Duodenal mucosa (tissue), 2 donors: ENCODE measurements around the gene B3GLCT.

Experiments
- H3K27ac ChIP-seq: one replicate; pipeline ENCODE4 v1.7.0; 2013; ENCODE audit warnings: low read depth, low read length
- H3K27me3 ChIP-seq, 2 donors: one replicate each; pipeline ENCODE4 v1.7.0; 2013; ENCODE audit warnings: low read length in 2 of 2, control low read depth in 1 of 2; ENCODE audit not compliant: insufficient read depth in 2 of 2, control insufficient read depth in 1 of 2
- H3K36me3 ChIP-seq, 2 donors: one replicate each; pipeline ENCODE4 v1.7.0; 2013; ENCODE audit warnings: low read length in 2 of 2, control low read depth in 1 of 2; ENCODE audit not compliant: insufficient read depth in 2 of 2, control insufficient read depth in 1 of 2
- H3K4me1 ChIP-seq, 2 donors: one replicate each; pipeline ENCODE4 v1.7.0; 2013; ENCODE audit warnings: low read length in 2 of 2, control low read depth in 1 of 2; ENCODE audit not compliant: insufficient read depth in 2 of 2, control insufficient read depth in 1 of 2
- H3K4me3 ChIP-seq, 2 donors: one replicate each; pipeline ENCODE4 v1.7.0; 2013; ENCODE audit warnings: low read length in 2 of 2, low read depth in 1 of 2
- H3K9ac ChIP-seq, 2 donors: one replicate each; pipeline ENCODE4 v1.7.0; 2013; ENCODE audit warnings: low read length in 2 of 2, low read depth in 1 of 2
- H3K9me3 ChIP-seq, 2 donors: one replicate each; pipeline ENCODE4 v1.7.0; 2013; ENCODE audit warnings: low read length in 2 of 2, control low read depth in 1 of 2; ENCODE audit not compliant: control insufficient read depth in 1 of 2

Gene B3GLCT

DNA sequence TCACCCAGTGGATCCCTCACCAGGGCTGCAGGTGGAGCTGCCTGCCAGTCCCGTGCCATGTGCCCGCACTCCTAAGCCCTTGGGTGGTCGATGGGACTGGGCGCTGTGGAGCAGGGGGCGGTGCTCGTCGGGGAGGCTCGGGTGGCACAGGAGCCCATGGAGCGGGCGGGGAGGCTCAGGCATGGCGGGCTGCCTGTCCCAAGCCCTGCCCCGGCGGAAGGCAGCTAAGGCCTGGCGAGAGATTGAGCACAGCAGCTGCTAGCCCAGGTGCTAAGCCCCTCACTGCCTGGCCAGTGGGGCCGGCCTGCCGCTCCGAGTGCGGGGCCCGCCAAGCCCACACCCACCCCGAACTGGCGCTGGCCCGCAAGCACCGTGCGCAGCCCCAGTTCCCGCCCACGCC is 16.8 kb upstream of the B3GLCT start:
- Histone ChIP-seq H3K27ac (no peak overlapping the region), H3K27me3 (no peaks in the 10 kb centered on the region), H3K4me3 (no peak overlapping the region), H3K9me3 (no peaks in the 10 kb centered on the region), H3K36me3 (no peaks in the 10 kb centered on the region), H3K4me1 (no peaks in the 10 kb centered on the region), H3K9ac (no peak overlapping the region)

DNA sequence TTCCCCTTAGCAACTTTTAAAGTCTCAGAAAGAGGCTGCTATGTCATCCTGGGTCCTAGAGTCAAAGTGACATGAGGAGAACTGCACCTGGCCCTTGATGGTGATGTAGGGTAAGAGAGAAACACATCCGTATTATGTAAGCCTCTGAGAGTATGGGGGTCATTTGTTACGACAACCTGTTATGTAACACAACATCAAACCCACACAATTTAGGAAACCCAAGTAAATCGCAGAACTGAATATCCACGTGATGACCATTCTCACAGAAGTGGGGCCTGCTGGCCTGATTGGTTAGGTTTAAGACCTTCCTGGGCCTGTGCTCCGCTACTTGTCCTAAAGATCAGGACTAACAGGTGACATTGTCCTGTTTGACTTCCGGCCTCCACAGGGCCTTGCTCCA is 15.3 kb upstream of the B3GLCT start:
- Histone ChIP-seq H3K4me3 (no peak overlapping the region), H3K27me3 (no peaks in the 10 kb centered on the region), H3K36me3 (no peaks in the 10 kb centered on the region), H3K4me1 (no peaks in the 10 kb centered on the region), H3K9ac (no peak overlapping the region), H3K27ac (no peak overlapping the region), H3K9me3 (no peaks in the 10 kb centered on the region)

DNA sequence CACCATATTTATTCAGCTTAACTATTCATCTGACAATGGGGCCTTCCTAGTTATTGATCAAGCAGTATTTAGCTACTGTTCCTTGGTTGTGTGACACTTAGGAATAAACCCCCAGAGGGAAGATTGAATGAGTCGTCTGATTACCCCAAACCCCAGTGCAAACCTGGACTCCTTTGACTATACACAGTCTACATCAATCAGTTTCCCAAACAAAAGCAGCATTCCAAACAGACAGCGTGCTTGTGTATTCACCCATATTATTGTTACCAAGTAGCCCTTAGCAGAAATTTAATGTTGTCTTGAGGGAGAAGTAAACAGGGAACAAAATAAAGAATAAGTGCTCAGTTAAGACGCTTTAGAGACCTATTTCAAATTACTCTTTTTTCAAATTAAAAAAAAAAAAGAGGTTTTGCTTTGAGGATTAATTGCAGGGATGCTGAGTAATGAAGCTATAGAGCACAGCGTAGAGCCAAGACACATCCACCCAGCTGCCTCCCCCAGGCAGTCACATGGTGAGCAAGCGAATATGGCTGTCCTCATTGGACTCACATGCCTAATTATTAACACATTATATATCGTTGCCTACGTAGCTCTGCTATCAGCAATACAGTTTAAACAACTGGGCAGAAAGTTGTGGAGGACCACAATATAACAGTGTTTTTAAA is 14.7 kb upstream of the B3GLCT start:
- H3K36me3 ChIP-seq, result no peaks in the 10 kb centered on the region
- H3K9me3 ChIP-seq, result no peaks in the 10 kb centered on the region
- no peak overlapping the region for H3K27ac ChIP-seq
- H3K4me3 ChIP-seq, result no peak overlapping the region
- no peaks in the 10 kb centered on the region for H3K4me1 ChIP-seq
- no peaks in the 10 kb centered on the region for H3K27me3 ChIP-seq
- no peak overlapping the region for H3K9ac ChIP-seq

DNA sequence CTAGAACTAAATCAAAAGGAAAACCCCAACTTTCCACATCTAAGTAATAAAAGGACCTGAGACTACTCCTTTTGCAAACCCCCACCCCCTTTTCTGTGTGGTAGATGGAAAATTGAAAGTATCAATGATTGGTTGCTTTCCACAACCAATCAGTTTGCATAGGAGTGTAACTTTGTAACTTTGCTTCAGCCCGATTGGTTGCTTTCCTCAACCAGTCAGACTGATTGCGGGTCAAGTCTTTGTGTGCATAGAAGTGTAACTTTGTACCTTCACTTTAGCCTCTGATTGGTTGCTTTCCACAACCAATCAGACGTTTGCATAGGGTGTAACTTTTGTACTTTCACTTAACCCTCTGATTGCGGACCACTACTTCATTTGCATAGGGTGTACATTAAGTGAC is 8.0 kb upstream of the B3GLCT start:
- Histone ChIP-seq H3K4me3 (no peak overlapping the region), H3K27ac (no peak overlapping the region)

DNA sequence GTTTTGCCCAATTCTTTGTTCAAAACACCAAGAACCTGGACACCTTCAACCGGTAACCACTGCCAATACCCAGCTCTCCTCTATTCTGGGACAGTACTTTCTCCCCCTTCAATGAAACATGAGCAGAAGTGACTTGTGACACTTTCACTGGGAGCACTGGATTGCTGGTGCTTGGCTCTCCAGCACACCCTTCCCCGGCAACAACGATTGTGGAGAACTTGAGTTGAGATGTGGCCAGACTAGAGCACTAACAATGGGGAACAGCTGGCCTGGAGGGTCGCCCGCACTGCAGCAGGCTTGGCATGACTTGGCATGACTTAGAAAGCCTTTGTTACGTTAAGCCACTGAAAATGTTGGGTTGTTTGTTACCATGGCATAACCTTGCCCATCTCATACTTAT is 7.5 kb upstream of the B3GLCT start:
- Histone ChIP-seq H3K9ac (no peak overlapping the region), H3K36me3 (no peaks in the 10 kb centered on the region), H3K9me3 (no peaks in the 10 kb centered on the region), H3K4me3 (no peak overlapping the region), H3K4me1 (no peaks in the 10 kb centered on the region), H3K27ac (no peak overlapping the region), H3K27me3 (no peaks in the 10 kb centered on the region)

More for the DNA sequence above, 8.0 kb upstream of the B3GLCT start:
- Histone ChIP-seq H3K36me3 (no peaks in the 10 kb centered on the region), H3K27me3 (no peaks in the 10 kb centered on the region), H3K9me3 (no peaks in the 10 kb centered on the region), H3K9ac (no peak overlapping the region), H3K4me1 (no peaks in the 10 kb centered on the region)

DNA sequence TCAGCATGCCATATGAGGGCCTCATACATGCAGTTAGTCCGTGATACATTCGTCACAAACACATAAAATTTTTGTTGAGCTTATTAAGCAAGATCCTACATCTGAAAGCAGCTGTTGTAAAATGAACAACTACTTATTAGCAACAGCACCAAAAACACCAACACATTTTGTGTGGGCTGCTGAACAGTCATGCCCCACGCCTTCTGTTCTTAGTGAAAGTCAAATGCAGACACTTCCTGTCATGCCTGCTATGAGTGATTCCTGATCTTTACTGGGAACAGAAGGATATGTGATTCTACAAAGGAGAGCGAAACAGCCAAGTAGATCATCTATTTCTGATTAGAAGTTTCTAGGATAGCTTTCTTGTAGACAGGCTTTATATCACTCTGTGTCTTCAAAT is 4.2 kb upstream of the B3GLCT start:
- no peaks in the 10 kb centered on the region for H3K36me3 ChIP-seq
- peaks cover 0 to 4% of the 10 kb centered on the region in 2 donors for H3K4me1 ChIP-seq
- H3K27me3 ChIP-seq, result no peaks in the 10 kb centered on the region
- no peak overlapping the region for H3K4me3 ChIP-seq
- H3K9me3 ChIP-seq, result no peaks in the 10 kb centered on the region
- no peak overlapping the region for H3K27ac ChIP-seq
- no peak overlapping the region for H3K9ac ChIP-seq

DNA sequence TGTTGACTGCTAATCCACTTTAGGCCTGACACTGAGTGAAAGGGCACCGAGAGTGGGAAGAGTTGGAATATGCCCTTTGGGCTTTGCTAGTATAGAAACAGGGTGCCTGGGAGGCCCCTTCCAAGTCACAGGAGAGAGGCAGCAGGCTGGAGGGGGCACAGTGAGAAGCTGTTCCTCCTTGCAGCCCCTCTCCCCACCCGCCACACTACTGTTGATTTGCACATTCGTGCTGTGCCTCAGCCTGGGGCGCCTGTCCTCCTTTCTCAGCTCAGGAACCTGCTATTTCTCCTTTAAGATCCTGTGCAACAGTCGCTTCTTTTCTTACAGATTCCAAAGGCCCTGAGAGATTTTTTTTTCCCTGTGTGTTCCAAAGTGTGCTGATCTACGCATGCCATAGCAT is 2.8 kb upstream of the B3GLCT start:
- Histone ChIP-seq H3K9me3 (no peaks in the 10 kb centered on the region), H3K36me3 (no peaks in the 10 kb centered on the region), H3K9ac (no peak overlapping the region), H3K4me1 (peaks cover 6 to 14% of the 10 kb centered on the region in 2 donors), H3K27ac (no peak overlapping the region), H3K27me3 (no peaks in the 10 kb centered on the region), H3K4me3 (no peak overlapping the region)

DNA sequence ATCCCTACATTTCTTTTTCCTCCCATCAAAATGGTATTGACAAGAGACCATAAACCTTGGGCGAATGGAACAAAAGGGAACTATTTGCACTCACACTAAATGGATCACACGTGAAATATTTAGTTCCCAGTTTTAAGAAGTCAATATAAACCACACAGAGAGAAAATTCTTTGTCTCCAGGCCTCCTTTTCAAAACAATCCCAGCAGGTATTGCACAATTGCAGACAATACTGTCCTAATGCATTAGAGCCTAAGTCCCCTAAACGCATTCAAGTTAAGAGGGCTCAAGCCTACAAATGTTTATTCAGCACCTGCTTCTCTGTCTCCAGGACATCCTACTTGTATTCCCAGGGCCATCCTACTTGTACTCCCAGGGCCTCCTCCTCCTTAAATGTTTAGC is 1.3 kb upstream of the B3GLCT start:
- Histone ChIP-seq H3K36me3 (no peaks in the 10 kb centered on the region), H3K9me3 (no peaks in the 10 kb centered on the region), H3K4me1 (peaks cover 6 to 14% of the 10 kb centered on the region in 2 donors), H3K27ac (no peak overlapping the region), H3K27me3 (no peaks in the 10 kb centered on the region), H3K4me3 (no peak overlapping the region), H3K9ac (no peak overlapping the region)

DNA sequence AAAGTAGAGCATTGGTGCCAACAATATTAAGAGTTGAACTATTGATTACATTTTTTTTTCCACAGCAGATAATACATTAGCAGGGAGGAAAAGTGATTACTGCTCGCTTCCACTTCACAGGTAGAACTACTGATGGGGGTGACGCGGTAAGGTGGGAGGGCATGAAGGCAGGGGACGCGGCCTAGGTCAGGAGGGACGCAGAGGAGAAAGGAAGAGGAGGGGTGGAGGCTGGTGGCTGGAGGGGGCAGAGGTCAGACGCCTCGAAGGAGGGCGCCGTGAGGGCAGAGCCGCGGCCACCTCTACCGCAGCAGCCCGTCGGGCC is 287 bp upstream of the B3GLCT start:
- Histone ChIP-seq H3K9ac (peak overlapping the region in 1 of 2 donors; percentile 69), H3K27ac (no peak overlapping the region)

DNA sequence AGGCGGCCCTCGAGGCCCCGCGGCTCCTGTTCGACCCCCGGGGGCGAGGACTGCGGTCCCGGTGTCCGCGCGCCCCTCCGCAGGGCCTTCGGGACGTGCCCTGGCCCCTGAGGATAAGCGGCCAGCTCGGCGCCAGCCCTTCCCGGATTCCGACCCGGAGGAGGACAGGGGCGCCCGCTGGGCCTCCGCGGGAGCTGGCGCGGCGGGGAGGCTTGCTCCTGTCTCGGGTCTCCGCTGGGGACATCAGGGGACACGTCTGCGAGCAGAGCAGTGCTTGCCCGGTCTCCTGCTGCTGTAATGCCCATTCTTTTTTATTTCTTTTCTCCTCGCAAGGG is 829 bp downstream of the B3GLCT start:
- H3K4me1 ChIP-seq, result peaks cover 6 to 14% of the 10 kb centered on the region in 2 donors
- no peaks in the 10 kb centered on the region for H3K36me3 ChIP-seq

More for the DNA sequence above, 287 bp upstream of the B3GLCT start:
- Histone ChIP-seq H3K4me1 (peaks cover 6 to 14% of the 10 kb centered on the region in 2 donors), H3K27me3 (no peaks in the 10 kb centered on the region), H3K4me3 (peak overlapping the region; percentile 74 to 76), H3K36me3 (no peaks in the 10 kb centered on the region), H3K9me3 (no peaks in the 10 kb centered on the region)

More for the DNA sequence above, 829 bp downstream of the B3GLCT start:
- H3K9me3 ChIP-seq, result no peaks in the 10 kb centered on the region
- peak overlapping the region; percentile 61 to 78 for H3K4me3 ChIP-seq
- peak overlapping the region; percentile 67 to 71 for H3K9ac ChIP-seq
- H3K27ac ChIP-seq, result peak overlapping the region; percentile 86
- no peaks in the 10 kb centered on the region for H3K27me3 ChIP-seq
